HG03103 (cell line): ENCODE measurements around the gene IL18R1.
A peak's percentile ranks its signal among the peaks of the same experiment; 100 is the strongest.

Experiments used
- ATAC-seq: cut with Tn5 transposase; IDR thresholded peaks from one replicate; pipeline ENCODE4 v1.9.1; 2021; ENCODE audit warnings: low read depth; ENCODE audit not compliant: unreplicated experiment

IL18R1 gene

DNA sequence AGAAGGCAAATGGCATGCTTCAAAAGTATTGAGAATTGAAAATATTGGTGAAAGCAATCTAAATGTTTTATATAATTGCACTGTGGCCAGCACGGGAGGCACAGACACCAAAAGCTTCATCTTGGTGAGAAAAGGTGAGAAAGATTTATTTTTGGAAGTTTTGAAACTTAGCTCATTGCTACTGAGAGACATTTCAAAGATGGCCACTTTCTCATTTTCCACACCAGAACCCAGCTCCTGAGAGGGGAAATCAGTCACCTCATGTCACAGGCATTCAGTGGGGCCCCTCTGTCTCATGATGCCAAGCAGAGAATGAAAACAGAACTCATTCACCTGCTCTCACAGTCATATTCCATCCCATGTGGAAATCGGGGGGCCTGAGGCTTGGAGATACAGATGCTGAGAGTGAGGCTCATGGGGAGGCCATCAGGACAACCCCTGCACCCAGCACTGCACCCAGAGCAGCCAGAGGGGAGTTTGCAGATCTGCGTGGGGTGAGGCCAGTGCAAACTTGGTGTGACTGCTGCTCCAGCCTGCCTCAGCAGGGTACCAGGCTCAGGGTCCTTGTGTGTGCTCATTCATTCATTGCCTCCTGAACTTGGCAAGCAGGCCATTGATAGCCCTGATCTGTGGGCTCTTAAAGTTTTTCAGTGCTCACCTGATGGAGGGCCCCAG is 31.4 kb downstream of the IL18R1 start:
- no peak for ATAC-seq

DNA sequence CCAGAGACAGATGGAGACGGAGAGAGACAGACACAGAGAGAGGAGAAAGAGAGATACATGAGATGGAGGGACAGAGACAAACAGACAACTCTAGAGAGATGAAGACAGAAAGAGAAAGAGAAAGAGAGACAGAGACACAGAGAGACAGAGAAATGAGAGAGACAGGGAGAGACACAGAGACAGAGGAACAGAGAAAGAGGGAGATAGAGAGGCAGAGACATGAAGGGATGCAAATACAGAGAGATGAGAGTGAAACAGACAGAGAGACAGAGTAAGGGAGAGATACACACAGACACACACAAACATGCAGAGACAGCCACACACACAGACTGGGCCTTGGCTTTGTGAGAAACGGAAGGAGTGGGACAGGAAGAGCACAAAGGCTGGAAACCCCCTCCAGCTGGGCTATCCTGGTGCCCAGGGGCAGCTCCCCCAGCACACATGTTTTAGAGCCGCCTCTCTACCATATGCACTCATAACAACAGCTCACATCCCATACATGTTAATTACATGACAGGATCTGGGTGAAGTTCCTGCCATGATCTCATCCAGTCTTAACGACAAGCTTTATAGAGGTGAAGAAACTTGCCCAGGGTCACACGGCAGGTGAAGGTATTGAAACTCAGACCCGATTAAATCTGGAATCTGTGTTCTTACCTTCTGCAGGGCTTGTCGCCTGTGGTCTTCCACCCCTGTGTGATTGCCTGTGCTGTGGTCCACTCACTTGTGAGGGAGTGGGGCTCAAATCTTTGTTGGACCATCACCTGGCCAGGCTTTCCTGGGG is 32.4 kb downstream of the IL18R1 start:
- ATAC-seq, result no peak

DNA sequence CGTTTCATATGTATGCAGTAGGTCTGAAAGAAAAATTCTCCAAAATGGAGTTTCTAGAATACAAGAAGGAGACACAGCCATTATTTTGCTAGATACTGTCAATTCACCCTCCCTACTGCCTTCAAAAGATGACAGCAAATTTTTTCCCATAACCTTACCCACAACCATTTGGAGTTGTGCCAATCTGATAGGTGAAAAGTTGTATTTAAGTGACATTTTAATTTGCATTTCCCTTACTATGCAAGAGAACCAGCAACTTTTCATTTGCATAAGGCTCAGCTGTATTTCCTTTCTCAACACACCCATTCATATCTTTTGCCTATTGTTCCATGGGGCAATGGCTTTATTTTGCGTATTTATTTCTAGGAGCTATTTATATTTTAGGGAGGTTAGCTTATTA is 36.0 kb downstream of the IL18R1 start:
- no peak for ATAC-seq

DNA sequence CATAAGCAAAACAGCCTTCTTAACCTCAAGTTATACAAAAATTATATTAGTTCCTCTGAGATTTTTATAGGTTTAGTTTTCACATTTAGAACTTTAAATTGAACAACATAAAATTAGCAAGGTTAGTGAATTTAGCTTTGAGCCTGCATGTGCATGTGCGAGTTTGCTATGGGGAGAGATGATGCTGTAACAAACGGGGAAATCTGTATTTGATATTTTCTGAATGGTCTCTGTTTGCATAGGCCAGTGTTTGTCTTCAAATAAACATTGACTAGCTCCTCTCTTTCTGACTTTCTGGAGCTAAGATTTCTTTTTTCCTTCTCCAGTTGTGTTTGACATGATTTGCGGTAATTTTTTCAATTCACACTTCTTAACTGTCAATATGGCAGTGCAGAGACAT is 36.5 kb downstream of the IL18R1 start:
- no peak for ATAC-seq

DNA sequence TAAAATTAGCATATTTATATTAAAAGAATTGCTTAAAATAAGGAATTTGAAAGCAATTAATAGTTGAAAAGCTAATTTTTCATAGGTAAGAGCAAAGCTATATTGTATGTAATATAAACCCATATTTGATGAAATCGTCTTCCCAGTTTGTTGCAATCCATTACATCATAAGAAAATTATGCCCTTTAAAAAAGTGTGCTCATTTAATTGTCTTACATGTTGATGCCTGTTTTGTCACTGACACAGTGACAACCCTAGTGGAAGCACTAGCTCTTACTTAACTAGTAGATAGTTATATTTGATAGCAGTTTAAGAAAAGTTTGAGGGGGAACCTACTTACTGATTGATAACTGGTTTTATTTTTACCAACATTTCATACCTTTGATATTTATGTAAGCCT is 37.3 kb downstream of the IL18R1 start:
- ATAC-seq, result no peak

DNA sequence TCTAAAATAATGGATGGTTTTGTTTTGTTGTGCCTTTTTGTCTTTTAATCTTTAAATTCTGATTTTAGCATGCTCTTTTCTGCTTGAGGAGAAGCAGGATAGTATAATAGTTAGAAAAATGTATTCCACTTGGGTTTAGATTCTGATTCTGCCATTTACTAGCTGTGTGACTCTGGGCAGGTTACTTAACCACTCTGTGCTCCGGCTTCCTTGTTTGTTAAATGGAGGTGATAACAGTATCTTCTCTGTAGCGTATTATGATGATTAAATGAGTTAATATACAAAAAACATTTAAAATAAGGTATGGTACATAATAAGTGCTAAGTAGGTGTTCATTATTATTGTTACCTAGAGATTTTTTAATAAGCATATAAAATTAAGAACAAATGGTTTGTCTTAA is 40.4 kb downstream of the IL18R1 start:
- no peak for ATAC-seq

DNA sequence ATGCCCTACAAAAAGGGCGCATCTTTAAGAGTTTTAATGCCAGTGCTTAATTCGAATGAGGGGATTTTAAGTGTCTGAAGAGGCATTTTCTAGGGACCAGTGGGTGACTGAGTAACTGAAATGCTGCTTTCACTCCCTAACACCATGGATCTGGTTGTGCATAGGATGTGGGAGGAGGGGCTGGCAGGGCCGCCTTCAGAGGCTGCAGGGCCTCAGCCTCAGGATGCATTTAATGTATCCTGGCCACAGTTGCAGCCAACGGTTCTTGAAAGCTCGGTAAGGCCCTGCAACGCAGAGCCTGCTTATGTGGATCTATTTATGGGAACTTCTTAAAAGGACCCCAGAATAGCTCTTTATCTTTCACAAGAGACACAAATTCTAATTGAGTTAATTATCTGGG is 41.6 kb downstream of the IL18R1 start:
- ATAC-seq, result no peak

DNA sequence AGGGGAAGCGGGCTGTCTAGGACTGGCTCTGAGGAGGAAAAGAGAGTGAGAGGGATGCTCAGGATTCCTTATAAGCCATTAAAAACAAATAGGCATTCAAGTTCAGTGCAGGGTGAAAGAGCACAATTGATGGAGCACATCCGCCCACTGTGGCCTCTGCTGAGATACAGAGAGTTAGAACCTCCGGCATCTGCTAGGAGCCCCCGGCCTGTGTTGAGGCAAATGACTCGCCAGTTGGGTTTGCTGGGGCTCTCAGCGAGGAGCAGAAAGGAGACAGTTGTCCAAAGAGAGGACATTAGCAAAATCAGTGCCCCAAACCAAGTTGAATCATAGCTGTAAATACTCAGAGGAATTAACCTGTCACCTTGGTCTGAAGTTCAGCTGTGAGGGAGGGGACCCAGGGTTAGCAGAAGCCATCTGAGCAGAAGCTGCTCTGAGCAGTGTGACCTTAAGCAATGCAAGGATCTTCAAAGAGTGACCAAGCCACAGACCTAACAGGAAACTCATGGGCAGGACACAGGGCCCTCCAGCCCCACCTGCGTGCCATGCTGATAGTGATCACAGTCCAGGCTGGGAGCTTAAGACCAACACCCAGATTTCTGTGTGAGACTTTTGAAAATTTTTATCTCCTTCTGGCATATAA is 44.0 kb downstream of the IL18R1 start:
- ATAC-seq, result no peak

DNA sequence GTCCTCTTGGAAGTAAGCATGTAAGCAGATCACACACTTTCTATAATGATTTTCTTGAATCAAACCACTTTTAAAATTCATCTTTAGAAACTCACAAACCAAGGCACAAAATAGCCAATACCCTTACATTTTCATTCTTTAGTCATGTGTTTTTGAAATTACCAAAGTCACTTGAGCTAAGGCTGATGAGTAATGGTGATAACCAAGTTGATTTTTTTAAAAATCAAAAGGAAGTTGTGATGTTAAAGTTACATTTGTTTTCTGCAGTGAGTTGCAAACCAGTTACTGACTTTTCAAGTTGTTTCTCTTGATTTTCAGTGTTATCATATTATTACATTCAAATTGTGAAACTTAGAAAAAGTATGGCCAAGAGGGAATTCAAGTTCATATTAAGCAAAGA is 45.9 kb downstream of the IL18R1 start:
- no peak for ATAC-seq

DNA sequence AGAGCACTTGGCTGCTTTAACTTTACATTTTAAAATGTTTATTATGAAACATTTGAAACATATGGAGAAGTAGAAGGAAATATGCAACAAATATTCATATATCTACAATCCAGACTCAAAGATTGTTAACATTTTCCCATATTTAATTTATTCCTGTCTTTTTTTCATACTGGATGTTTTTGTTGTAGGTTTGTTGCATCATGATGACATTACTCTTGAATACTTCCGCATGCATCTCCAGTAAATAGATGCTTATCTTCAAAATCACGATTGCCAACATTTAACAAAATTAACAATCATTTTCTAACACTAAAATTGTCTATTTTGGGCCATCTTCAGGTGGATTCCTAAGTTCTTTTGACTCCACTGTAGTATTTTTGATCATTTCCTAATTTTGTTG is 46.3 kb downstream of the IL18R1 start:
- no peak for ATAC-seq

DNA sequence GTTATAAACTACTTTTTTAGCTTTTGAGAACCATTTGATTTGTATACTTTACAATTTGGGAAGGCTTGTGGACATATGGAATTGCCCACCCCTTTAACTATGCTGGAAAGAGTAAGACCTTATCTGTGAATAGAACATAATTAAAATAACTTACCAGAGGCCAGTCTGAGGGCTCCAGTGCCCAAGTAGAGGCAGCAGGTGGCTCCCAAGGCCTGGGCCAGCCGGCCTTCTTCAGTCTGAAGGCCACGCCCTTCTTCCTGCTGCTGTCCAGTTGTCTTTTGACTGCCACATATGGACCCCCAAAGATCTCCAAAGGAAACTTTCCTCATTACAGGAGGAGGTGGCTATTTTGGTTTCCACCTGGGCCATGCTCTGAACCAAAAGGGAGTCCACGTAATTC is 55.4 kb downstream of the IL18R1 start:
- ATAC-seq, result no peak

DNA sequence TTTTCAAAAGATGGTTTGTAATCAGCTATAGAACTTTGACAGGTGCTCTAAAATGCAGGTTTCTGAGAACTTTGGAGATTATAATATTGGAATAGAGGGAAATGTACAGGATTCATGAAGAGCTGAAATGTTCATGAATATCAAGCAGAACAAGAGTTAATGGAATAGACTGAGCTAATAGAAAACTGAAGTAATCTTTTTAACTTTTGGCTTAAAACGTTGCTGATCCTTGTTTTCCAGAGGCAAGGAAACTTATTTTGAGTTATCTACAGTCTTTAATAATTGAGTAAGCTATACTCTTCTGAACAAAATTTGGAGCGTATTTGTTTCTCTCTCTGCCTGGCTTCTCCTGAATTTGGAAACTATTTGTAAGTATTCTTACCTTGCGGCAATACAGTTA is 56.6 kb downstream of the IL18R1 start:
- ATAC-seq, result no peak

DNA sequence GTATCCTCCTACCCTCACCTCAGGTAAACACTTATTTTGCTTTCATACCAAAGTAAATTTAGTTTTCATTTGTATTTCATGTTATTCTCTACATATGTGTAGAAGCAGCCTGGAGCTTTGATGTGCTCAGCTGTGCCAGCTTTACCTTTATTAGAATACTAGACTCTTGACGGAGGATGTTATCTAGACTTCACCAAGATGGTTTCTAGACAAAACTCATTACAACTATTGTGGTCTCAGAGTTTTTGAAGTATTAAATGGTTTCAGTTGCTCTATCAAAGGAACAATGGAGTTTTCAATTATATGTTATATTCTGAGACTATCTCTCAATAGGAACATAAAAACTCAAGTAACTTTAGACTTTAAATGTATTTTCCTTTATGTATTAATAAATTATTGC is 62.4 kb downstream of the IL18R1 start:
- no peak for ATAC-seq

DNA sequence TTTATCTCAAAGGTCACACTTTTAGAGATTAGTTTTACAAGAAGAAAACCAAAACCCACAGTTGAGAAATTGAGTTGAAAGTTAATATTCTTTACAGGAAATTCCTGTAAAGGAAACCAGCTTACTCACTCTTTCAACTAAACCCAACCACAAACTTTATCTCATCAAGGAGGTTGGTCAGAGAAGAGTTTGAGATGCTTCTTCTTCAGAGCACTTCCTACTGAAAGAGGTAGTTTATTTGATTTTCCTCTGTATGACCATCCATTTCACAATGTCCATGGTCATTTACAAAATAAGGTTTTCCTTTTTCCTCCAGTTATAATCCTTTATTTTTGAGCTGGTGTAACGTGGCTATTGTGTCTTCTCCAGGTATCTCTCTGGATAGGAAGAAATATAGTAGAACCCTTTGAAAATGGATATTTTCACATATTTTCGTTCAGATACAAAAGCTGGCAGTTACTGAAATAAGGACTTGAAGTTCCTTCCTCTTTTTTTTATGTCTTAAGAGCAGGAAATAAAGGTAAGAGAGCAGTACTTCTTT is 62.9 kb downstream of the IL18R1 start:
- peak; percentile 81 for ATAC-seq

DNA sequence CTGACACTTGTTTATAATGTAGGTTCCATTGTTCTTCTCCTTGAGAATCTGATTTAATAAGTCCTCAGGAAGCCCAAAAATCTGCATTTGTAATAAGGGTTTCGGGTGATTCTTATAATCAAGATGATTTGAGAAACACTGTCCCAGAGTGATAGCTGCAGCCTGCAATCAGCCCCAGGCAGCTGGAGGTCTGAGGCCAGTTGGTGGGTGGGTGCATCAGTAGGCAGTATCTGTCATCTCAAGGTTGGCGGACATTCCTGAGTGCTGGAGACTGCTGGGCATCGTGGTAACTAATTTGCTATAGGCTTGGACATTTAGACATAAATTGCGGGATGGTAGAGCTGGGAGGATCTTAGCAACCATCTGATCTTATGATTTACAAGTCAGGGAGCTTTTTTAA is 64.7 kb downstream of the IL18R1 start:
- ATAC-seq, result no peak

DNA sequence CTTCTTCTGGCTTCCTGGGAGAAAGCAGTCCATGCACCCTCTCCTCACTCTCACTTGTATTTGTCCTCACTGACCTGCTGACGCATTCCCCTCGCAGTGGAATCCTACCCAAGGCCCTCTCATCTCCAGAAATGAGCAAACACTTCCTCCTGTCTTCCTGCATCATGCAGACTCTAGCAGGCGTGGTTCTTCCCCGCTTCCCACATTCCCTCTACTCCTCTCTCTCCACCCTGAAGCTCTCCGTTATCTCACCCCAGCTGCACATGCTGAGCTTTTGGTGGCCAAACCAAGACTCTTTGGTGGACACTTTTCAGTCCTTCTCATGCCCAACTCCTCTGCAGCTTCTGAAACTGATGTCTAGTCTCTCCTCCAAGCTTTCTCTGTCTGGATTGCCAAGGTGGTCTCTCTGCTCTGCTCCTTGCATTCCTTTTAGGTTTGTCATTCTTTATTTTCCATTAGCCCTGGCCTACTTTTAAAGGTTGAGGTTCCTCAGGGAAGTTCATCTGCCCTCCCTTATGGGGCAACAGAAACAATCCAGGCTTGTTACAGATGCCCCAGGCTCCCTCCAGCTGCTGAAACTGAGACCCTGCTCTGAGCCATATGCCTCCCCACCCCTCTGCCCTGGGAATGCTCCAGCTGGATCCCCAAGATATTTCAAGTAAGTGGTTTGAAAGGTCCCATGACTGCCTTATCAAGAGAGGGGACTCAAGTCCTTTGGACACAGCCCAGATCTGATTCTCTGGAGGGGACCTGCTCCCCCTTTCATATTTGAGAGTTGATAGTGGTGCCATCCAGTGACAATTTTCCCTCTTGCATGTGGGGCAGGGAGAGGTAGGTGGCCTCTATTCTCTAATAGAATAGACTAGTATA is 66.5 kb downstream of the IL18R1 start:
- no peak for ATAC-seq

DNA sequence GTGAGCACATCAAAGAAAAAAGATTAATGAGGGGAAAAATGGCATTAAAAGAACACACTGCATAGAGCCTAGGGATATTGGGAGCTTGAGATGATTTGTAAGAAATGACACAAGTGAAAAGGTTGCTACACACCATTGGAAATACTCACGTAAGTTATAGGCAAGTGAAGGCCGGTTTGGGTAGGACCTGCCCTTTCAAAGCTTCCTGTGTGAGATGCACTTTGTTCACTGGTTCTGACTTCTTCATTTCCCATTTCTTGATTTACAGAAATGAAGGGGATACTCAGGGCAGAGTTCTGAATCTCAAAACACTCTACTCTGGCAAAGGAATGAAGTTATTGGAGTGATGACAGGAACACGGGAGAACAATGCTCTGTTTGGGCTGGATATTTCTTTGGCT is 67.3 kb downstream of the IL18R1 start, which contains the start of gene IL18RAP:
Gene IL18RAP, plus strand, starts transcription at position 251 of the 400 bp plus-strand sequence. Its CDS starts 118 bp downstream, at position 369.
- no peak for ATAC-seq

DNA sequence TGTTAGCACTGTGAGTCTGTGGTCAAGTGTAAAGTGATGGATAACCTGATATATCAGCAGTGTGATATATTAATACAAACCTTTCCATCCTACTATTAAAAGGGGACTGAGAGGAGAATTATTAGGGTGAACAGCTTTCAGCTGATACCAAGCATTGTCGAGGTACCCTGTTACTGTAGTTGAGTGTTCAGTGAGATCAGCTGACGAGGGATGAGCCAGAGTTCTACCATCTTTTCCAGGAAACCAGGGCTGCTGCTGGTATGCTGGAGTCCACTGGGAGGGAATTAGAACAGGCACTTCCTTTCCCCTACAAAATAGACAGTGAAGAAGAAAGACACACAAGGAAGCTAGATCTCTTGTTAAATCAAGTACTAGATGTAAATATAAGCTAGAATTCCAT is 67.8 kb downstream of the IL18R1 start:
- ATAC-seq, result no peak

DNA sequence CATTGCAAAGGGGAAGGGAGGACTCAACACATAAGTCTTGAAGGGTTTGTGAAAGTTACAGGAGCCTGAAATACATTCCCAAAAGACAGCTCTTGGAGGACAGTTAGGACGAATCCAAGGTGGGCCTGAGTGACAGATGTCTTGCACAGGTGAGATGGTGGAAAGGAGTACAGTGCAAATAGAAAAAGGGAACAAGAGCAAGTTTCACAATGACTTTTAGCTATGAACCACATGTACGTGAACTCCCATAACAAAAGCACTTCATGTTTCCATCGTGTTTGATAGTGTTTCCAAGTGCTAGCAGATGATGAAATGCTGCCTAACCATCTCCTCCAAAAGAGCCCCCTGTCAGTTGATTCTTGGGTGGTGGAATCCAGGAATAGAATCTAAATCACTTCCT is 69.2 kb downstream of the IL18R1 start:
- peak; percentile 92 for ATAC-seq

DNA sequence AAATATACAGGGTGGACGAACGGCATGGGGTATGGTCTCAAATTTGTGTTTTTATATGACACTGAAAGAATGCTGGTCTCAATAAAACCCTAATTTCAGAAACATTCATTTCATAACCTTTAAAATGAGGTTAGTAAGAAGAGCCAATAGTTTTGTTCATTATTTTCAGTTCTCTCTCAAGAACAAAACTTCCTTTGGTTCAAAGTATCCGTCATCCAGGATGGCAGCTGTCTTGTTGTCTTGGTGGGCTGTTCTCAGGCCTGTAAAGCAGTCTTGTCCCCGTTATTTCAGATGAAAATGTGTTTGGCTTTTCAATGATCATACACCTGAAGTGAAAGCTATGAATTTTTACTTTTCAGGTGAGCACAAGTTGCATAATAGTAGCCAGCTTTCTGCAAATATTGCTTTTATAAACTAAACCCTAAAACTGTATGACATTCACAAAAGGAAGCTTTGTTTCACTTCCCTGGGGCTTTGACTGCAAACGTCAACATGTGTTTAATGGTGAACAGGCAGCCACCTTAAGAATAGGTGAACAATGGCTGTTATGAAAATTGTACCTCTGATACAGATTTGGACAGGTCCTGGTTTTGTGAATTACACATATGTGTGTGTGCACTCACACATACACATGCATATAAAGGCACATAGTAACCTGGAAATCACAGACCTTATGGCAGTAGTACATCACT is 70.0 kb downstream of the IL18R1 start:
- ATAC-seq, result no peak
